Parathyroid adenoma (tissue), 2 donors: Measurements from ENCODE around the gene PSMF1.
"Not testable (repeated sequence)": the region's sequence is repeated elsewhere in the genome, so short reads cannot be mapped to it uniquely, and the experiment has no call there.

Source experiments
- H2AFZ ChIP-seq: fragments of 300-600 bp; sonication (generic); one replicate; pipeline ENCODE4 v1.7.0; 2017; ENCODE audit warnings: antibody characterized with exemption, mild to moderate bottlenecking
- H3K27ac ChIP-seq: fragments of 300-600 bp; sonication (generic); one replicate; pipeline ENCODE4 v1.7.0; 2017
- H3K27me3 ChIP-seq: fragments of 300-600 bp; sonication (generic); one replicate; pipeline ENCODE4 v1.7.0; 2017; ENCODE audit warnings: low read length; ENCODE audit not compliant: control insufficient read depth, insufficient read depth
- H3K36me3 ChIP-seq: fragments of 300-600 bp; sonication (generic); one replicate; pipeline ENCODE4 v1.7.0; 2017; ENCODE audit warnings: low read length; ENCODE audit not compliant: control insufficient read depth, insufficient read depth
- H3K4me1 ChIP-seq: fragments of 300-600 bp; sonication (generic); one replicate; pipeline ENCODE4 v1.7.0; 2017; ENCODE audit warnings: control low read depth
- H3K4me2 ChIP-seq: fragments of 300-600 bp; sonication (generic); one replicate; pipeline ENCODE4 v1.7.0; 2017; ENCODE audit warnings: low read length
- H3K4me3 ChIP-seq: fragments of 300-600 bp; sonication (generic); one replicate; pipeline ENCODE4 v1.7.0; 2017; ENCODE audit warnings: low read depth, low read length
- H3K79me2 ChIP-seq: fragments of 300-600 bp; sonication (generic); one replicate; pipeline ENCODE4 v1.7.0; 2017; ENCODE audit warnings: control low read depth
- H3K9ac ChIP-seq: fragments of 300-600 bp; sonication (generic); one replicate; pipeline ENCODE4 v1.7.0; 2017; ENCODE audit warnings: mild to moderate bottlenecking
- H3K9me3 ChIP-seq: fragments of 300-600 bp; sonication (generic); one replicate; pipeline ENCODE4 v1.7.0; 2017; ENCODE audit warnings: low read length; ENCODE audit not compliant: control insufficient read depth
- TF ChIP-seq, protein P1 (sequence below): fragments of 300-600 bp; sonication (generic); IDR thresholded peaks from one replicate; pipeline ENCODE4 v1.7.0; 2017; ENCODE audit warnings: antibody characterized with exemption, mild to moderate bottlenecking
- donor health status: primary hyperparathyroidism.

Gene PSMF1

DNA sequence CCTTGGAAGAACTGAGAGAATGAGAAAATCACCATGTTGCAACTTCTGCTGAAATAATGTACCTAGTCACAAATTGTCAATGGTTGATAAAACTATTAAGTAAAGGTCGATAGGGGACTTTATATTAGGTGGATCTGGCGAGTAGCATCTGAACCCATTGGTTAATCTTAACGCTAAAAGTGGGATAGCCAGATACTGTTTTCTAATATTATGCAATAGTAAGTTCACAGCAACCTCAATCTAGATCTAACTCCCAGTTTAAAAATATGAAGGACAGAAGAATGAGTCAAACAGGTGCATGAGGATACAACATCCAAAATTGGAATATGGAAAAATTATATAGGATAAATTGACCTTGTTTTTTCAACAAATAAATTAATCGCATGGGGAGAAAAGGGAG lies 18.8 kb downstream of the PSMF1 start:
- no peaks in the 10 kb centered on the region for H3K27me3 ChIP-seq
- H3K4me3 ChIP-seq: no peak overlapping the region
- H3K9me3 ChIP-seq: no peaks in the 10 kb centered on the region
- H3K4me2 ChIP-seq: no peak overlapping the region
- no peak overlapping the region for H2AFZ ChIP-seq
- H3K9ac ChIP-seq: no peak overlapping the region
- H3K36me3 ChIP-seq: no peaks in the 10 kb centered on the region
- H3K79me2 ChIP-seq: peaks cover 20% of the 10 kb centered on the region
- H3K4me1 ChIP-seq: no peaks in the 10 kb centered on the region
- no peak overlapping the region for H3K27ac ChIP-seq
- TF ChIP-seq, protein P1, sequence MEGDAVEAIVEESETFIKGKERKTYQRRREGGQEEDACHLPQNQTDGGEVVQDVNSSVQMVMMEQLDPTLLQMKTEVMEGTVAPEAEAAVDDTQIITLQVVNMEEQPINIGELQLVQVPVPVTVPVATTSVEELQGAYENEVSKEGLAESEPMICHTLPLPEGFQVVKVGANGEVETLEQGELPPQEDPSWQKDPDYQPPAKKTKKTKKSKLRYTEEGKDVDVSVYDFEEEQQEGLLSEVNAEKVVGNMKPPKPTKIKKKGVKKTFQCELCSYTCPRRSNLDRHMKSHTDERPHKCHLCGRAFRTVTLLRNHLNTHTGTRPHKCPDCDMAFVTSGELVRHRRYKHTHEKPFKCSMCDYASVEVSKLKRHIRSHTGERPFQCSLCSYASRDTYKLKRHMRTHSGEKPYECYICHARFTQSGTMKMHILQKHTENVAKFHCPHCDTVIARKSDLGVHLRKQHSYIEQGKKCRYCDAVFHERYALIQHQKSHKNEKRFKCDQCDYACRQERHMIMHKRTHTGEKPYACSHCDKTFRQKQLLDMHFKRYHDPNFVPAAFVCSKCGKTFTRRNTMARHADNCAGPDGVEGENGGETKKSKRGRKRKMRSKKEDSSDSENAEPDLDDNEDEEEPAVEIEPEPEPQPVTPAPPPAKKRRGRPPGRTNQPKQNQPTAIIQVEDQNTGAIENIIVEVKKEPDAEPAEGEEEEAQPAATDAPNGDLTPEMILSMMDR: no peak

DNA sequence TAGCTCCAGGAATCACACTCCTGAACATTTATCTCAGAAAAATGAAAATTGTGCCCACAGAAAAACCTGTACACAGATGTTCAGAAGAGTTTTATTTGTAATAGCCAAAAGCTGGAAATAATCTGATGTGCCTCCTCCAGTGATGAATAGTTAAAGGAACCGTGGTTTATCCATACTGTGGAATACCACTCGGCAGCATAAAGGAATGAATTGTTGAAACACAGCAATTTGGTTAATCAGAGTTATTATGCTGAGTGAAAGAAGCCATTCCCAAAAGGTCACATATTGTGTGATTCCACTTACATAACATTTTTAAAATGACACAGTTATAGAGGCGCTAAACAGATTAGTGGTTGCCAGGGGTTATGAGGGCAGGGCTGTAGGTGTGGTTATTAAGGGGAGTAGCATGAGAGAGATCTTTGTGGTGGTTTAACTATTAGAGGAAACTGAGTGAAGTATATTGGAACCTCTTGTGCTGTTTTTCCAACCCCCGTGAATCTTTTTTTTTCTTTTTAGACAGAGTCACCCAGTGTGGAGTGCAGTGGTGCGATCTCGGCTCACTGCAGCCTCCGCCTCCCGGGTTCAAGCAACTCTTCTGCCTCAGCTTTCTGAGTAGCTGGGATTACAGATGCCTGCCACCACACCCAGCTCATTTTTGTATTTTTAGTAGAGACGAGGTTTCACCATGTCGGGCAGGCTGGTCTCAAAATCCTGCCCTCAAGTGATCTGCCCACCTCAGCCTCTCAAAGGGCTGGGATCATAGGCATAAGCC lies 26.2 kb downstream of the PSMF1 start:
- H3K4me1 ChIP-seq: no peaks in the 10 kb centered on the region
- no peaks in the 10 kb centered on the region for H3K9me3 ChIP-seq
- no peaks in the 10 kb centered on the region for H3K36me3 ChIP-seq
- no peak overlapping the region for H3K4me3 ChIP-seq
- H3K79me2 ChIP-seq: peaks cover 16% of the 10 kb centered on the region
- TF ChIP-seq, protein P1: no peak
- no peak overlapping the region for H3K4me2 ChIP-seq
- no peak overlapping the region for H3K9ac ChIP-seq
- no peaks in the 10 kb centered on the region for H3K27me3 ChIP-seq
- no peak overlapping the region for H3K27ac ChIP-seq
- H2AFZ ChIP-seq: no peak overlapping the region

DNA sequence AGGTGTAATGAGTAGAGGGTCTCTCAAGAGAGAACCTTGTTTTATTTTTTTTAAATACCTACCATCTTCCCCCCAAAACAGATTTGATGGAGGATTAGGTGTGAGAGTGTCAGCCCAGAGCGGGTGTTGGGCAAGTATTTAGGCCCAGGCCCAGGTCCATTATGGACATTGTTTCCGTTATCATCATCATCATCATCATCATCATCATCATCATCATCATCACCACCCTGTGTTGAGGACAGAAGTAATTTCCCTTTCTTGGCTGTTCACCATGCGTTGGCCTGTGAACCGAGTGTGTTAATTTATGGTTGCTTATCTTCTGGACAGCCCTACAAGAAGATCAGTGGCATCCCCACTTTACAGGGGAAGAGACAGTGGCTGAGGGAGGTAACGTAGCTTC lies 28.6 kb downstream of the PSMF1 start:
- Histone ChIP-seq H3K79me2 (peaks cover 20% of the 10 kb centered on the region), H3K27me3 (no peaks in the 10 kb centered on the region), H3K4me1 (no peaks in the 10 kb centered on the region), H3K9ac (no peak overlapping the region), H2AFZ (no peak overlapping the region), H3K9me3 (no peaks in the 10 kb centered on the region), H3K4me2 (no peak overlapping the region), H3K4me3 (no peak overlapping the region), H3K27ac (no peak overlapping the region), H3K36me3 (no peaks in the 10 kb centered on the region)
- TF ChIP-seq, protein P1: no peak

DNA sequence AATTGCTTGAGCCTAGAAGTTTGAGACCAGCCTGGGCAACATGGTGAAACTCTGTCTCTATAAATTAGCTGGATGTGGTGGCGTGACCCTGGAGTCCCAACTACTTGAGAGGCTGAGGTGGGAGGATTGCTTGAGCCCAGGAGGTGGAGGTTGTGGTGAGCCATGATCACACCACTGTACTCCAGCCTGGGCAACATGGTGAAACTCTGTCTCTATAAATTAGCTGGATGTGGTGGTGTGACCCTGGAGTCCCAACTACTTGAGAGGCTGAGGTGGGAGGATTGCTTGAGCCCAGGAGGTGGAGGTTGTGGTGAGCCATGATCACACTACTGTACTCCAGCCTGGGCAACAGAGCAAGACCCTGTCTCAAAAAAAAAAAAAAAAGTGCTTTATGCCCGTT lies 31.4 kb downstream of the PSMF1 start:
- peaks cover 20% of the 10 kb centered on the region for H3K79me2 ChIP-seq
- not testable (repeated sequence) for H3K27me3 ChIP-seq, H3K27ac ChIP-seq, H3K9me3 ChIP-seq, H2AFZ ChIP-seq, H3K4me1 ChIP-seq, H3K9ac ChIP-seq, H3K36me3 ChIP-seq, H3K4me3 ChIP-seq, H3K4me2 ChIP-seq

- no peak overlapping the region for H3K9ac ChIP-seq
- H3K4me2 ChIP-seq: no peak overlapping the region
- H2AFZ ChIP-seq: no peak overlapping the region
- H3K79me2 ChIP-seq: peaks cover 18% of the 10 kb centered on the region
- no peaks in the 10 kb centered on the region for H3K27me3 ChIP-seq
- no peak overlapping the region for H3K27ac ChIP-seq
- no peak overlapping the region for H3K4me3 ChIP-seq
- H3K4me1 ChIP-seq: no peaks in the 10 kb centered on the region
- TF ChIP-seq, protein P1: no peak
- no peaks in the 10 kb centered on the region for H3K36me3 ChIP-seq
- no peaks in the 10 kb centered on the region for H3K9me3 ChIP-seq
These were observed 31.8 kb downstream of the PSMF1 start for GRCh38 chr20:1150218-1150617.
